Measurements from ENCODE around the gene MAPKBP1. TPM values are rescaled to one million over a fixed set of nuclear protein-coding genes. Genes with fewer than 3 reads are reported as not detected.
"Not testable (repeated sequence)": the region's sequence is repeated elsewhere in the genome, so short reads cannot be mapped to it uniquely, and the experiment has no call there.

MAPKBP1 gene, protein sequence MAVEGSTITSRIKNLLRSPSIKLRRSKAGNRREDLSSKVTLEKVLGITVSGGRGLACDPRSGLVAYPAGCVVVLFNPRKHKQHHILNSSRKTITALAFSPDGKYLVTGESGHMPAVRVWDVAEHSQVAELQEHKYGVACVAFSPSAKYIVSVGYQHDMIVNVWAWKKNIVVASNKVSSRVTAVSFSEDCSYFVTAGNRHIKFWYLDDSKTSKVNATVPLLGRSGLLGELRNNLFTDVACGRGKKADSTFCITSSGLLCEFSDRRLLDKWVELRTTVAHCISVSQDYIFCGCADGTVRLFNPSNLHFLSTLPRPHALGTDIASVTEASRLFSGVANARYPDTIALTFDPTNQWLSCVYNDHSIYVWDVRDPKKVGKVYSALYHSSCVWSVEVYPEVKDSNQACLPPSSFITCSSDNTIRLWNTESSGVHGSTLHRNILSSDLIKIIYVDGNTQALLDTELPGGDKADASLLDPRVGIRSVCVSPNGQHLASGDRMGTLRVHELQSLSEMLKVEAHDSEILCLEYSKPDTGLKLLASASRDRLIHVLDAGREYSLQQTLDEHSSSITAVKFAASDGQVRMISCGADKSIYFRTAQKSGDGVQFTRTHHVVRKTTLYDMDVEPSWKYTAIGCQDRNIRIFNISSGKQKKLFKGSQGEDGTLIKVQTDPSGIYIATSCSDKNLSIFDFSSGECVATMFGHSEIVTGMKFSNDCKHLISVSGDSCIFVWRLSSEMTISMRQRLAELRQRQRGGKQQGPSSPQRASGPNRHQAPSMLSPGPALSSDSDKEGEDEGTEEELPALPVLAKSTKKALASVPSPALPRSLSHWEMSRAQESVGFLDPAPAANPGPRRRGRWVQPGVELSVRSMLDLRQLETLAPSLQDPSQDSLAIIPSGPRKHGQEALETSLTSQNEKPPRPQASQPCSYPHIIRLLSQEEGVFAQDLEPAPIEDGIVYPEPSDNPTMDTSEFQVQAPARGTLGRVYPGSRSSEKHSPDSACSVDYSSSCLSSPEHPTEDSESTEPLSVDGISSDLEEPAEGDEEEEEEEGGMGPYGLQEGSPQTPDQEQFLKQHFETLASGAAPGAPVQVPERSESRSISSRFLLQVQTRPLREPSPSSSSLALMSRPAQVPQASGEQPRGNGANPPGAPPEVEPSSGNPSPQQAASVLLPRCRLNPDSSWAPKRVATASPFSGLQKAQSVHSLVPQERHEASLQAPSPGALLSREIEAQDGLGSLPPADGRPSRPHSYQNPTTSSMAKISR (N-terminal part only)
- 1.7 and 6.4 TPM in 2 replicates for total RNA-seq (2014; rRNA removed; shearing (Covaris generic); ENCODE audit: low replicate concordance)

DNA sequence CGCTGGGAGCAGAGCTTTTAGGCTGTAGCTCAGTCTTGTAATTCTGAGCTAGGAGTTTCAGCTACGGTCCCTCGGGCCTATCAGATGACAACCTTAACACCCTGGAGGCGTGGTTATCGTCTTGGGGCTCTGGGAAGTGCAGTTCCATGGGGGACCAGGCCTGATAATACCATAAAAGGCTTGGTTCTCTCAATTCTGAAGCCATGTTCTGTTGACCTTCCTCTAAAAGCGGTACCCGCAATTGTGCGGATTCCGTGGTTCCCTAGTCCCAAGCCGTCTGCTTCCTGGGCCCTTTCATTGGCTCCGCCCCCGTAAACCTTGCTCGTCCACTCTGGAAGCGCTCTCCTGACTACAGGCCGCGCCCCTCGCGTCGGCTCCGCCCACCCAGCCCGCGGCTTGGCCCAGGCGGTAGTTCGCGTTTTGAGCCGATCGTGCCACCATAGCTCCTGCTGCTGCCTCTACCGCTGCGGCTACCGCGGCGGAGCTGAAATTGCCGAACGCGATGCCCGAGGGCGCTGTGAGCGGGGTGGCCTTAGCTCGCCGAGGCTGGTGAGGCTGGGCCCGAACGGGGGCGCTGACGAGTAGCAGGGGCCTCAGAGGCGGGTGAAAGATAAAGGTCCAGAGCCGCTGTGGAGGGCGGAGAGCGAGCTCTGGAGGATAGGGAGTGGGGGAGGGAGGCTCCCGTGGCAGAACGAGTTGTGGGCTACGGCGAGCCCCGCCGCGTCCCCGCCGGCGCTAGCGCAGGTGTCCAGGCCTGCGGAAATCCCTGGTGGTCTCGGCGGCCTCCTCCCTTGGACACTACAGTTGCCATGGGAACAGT, at the start of gene MAPKBP1:
TSS of gene MAPKBP1 (plus strand) at position 423 of the 820 bp plus-strand sequence. CDS start 792 bp downstream, outside the sequence.
- in situ Hi-C loops (cut with HindIII; ENCODE audit: low pct_unique_long_range_greater_than_20kb, low sequenced_read_pairs) = no loop called here
- peak; percentile 98 for DNase-seq (ENCODE audit: low read depth)

DNA sequence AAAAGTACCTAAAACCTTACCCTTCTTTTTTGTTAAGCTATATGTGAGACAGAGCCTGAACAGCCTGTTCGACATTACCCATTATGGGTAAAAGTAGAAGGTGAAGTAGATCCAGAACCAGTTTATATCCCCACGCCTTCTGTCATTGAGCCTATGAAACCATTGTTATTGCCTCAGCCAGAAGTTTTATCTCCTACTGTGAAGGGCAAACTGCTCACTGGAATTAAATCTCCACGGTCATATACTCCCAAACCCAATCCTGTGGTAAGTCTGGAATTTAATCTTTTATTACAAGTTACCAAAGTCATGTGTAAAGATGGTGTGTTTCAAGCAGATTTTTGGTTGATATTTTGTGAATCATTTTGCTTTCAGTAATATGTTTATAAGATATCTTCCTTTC, 47.1 kb upstream of the MAPKBP1 start:
- in situ Hi-C loops (cut with HindIII; ENCODE audit: low pct_unique_long_range_greater_than_20kb, low sequenced_read_pairs) = no loop called here
- no peak for DNase-seq (ENCODE audit: low read depth)

DNA sequence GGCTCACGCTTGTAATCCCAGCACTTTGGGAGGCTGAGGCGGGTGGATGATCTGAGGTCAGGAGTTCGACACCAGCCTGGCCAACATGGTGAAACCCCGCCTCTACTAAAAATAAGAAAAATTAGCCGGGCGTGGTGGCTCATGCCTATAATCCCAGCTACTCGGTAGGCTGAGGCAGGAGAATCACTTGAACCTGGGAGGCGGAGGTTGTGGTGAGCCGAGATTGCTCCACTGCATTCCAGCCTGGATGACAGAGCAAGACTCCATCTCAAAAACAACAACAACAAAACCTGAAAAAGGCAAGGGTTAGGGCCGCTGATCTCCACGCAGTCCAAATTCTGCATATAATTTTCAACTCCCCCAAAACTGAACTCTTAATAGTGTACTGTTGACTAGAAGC, 46.2 kb upstream of the MAPKBP1 start:
- DNase-seq (ENCODE audit: low read depth); in situ Hi-C loops (cut with HindIII; ENCODE audit: low pct_unique_long_range_greater_than_20kb, low sequenced_read_pairs): not testable (repeated sequence)

DNA sequence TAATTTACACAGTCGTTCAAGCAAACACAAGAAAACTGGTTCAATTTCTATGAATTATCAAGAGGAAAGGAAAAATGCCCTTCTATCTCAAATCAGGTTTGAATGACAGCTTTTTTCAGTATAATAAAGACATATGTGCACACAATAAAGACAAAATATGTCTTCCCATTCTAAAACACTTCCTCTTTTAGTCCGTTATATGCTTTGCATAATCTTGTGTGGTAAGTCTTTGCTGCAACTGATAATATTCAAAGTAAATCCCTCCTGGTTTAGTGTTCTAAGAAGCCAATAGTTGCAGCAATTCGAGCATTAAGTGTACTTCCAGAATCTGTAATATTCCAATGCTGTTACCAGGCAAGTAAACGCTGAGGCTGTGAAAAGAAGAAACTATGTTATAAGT, 43.7 kb upstream of the MAPKBP1 start:
- DNase-seq (ENCODE audit: low read depth) = no peak
- in situ Hi-C loops (cut with HindIII; ENCODE audit: low pct_unique_long_range_greater_than_20kb, low sequenced_read_pairs) = no loop called here

DNA sequence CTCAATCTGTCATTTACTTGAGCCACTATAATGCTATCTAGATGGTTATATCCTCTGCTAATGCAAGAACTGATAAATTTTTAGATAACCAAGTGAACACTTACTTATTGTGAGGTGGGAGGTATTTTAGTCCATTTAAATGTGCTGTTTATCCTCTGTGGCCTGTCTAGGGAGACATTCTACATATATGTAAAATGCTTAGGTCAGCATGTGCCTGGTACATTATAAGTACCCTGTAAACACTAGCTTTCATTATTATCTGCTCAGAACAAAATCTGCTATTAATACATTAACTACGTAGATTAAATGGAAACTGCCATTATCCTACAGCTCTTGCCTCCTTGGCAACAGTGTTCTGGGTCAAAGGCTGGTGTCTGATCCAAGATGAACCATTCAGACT, 41.8 kb upstream of the MAPKBP1 start:
- in situ Hi-C loops (cut with HindIII; ENCODE audit: low pct_unique_long_range_greater_than_20kb, low sequenced_read_pairs) = no loop called here
- no peak for DNase-seq (ENCODE audit: low read depth)

DNA sequence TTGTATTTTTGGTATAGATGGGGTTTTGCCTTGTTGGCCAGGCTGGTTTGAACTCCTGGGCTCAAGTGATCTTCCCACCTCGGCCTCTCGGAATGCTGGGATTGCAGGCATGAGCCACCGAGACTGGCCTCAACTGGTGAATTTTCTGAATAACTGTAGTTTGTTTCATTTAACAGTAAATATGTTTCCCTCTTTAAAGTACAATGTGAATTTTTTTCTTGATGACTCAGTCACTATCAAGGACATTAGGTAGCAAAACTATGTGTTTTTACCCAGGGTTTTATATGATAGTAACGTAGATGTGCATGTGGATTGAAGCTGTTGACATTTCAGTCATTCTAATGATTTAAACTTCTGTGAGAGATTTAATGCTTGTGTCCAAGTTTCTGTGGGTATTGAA, 40.2 kb upstream of the MAPKBP1 start:
- DNase-seq (ENCODE audit: low read depth) = no peak
- in situ Hi-C loops (cut with HindIII; ENCODE audit: low pct_unique_long_range_greater_than_20kb, low sequenced_read_pairs) = no loop called here

DNA sequence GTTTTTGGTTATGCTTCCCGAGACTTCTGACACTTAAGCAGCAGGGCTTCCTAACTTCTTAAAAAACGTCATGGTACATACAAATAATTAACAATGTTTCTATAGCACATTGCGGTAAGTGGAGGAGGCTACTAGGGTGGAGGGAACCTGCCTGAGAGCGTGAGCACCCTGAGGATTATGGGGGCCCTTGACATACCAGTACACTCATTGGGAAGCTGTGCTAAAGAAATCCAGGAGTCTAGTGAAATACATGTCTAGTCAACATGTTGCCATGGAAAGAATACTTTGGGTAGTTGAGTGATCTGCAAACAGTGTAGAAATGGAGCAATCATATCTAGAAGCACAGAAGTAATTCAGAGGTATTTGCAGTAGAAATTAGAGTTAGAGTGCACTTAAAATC, 39.2 kb upstream of the MAPKBP1 start:
- no peak for DNase-seq (ENCODE audit: low read depth)
- in situ Hi-C loops (cut with HindIII; ENCODE audit: low pct_unique_long_range_greater_than_20kb, low sequenced_read_pairs) = no loop called here

DNA sequence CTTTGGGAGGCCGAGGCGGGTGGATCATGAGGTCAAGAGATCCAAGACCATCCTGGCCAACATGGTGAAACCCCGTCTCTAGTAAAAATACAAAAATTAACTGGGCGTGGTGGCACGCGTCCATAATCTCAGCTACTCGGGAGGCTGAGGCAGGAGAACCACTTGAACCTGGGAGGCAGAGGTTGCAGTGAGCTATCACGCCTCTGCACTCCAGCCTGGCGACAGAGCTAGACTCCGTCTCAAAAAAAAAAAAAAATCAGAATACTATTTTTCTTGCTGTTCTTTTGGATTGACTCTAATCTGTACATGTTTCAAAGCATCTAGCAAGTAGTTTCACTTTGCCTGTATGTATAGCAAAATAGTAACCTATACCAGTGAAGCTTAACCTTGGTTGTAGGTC, 38.8 kb upstream of the MAPKBP1 start:
- DNase-seq (ENCODE audit: low read depth); in situ Hi-C loops (cut with HindIII; ENCODE audit: low pct_unique_long_range_greater_than_20kb, low sequenced_read_pairs): not testable (repeated sequence)

DNA sequence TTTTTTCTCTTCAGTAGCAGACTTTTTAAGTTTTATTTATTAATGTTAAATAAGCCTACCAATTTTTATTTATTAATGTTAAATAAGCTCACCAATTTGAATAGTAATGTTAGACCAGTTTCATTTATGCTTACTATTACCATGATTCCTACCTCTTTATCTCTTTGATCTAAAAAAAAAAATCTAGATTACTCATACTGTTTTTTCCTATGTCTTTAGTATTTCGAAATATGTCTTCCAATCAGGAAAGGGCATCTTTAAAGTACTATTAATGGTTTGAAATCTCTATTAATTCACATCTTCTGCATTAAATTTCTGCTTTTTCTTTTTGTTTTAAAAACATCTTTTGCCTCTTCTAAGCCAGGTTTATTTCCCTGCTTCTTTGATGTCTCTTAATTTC, 27.5 kb upstream of the MAPKBP1 start:
- DNase-seq (ENCODE audit: low read depth) = no peak
- in situ Hi-C loops (cut with HindIII; ENCODE audit: low pct_unique_long_range_greater_than_20kb, low sequenced_read_pairs) = no loop called here

DNA sequence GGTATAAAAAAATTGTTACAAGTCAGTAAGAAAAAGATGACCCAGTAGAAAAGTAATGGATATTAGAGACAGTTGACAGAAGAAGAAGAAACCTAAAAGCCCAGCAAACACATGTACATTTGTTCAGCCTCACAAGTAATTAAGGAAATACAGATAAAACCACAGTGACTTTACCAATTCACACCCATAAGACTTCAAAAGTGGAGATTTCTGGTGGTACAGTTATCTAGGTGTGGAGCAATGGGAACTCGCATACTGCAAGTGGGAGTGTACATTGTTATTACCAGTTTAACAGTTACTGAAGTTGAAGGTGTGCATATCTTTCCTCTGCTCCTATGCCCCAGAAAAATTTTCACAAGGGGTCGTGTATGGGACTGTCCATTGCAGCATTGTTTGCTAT, 18.1 kb upstream of the MAPKBP1 start:
- in situ Hi-C loops (cut with HindIII; ENCODE audit: low pct_unique_long_range_greater_than_20kb, low sequenced_read_pairs) = no loop called here
- no peak for DNase-seq (ENCODE audit: low read depth)

DNA sequence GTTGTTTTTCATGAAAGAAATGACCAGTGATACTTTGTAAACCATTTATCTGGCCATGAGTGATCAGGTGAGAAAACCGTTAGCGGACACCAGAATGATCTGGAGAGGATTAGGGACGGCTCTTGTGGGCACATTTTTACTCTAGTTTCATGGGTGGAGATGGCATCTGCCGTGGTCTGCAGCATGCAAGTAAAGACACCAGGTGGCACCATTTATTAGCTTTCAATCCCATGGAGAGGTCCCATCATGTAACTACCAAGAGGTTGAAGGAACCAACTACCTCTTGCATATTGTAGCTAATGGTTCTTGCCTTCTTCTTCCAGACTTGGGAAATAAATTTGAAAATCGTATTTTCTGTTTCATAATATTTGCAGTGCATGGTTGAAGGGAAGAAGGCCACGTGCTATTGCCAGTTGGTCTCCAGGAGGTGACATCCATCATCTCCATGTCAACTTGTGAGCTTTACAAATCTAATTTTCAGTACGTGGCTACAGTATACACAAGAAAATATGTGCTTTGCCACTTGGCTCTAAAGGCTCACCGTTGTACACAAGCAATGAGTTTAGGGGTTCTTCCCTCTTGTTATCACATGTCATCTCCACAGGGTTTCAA, 1.5 kb upstream of the MAPKBP1 start:
- peak; percentile 46 for DNase-seq (ENCODE audit: low read depth)
- in situ Hi-C loops (cut with HindIII; ENCODE audit: low pct_unique_long_range_greater_than_20kb, low sequenced_read_pairs) = no loop called here

DNA sequence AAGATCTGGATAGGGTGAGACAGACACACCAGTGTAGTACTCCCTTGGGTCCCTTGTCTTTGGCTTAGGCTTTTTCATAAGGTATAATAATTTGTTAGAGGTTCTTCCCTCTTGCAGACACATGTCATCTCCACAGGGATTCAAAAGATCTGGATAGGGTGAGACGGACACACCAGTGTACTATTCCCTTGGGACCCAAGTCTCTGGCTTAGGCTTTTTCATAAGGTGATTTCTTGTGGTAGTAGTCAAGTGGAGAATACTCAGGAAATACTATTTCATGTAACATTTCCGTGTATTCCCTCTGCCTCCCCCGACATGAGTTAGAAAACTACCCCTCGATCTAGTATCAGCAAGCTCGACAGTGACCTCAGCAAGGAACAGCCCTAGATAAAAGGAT, 954 bp upstream of the MAPKBP1 start:
- DNase-seq (ENCODE audit: low read depth) = no peak
- in situ Hi-C loops (cut with HindIII; ENCODE audit: low pct_unique_long_range_greater_than_20kb, low sequenced_read_pairs) = no loop called here

DNA sequence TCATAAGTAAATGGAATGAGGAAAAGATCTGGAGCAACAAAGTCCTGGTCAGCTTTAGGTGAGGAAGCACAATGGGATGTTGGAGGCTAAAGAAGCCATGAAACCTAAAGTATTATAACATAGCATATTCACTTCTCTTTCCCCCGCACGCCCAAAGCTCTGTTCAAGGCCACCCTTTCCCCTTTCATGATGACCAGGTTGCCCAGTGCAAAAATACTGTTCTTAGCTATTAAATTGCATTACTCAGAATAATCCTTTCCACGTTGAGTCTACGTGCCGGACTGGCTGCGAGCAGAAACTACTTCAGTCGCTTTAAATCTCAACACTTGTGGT, 589 bp upstream of the MAPKBP1 start:
- in situ Hi-C loops (cut with HindIII; ENCODE audit: low pct_unique_long_range_greater_than_20kb, low sequenced_read_pairs) = no loop called here
- no peak for DNase-seq (ENCODE audit: low read depth)

DNA sequence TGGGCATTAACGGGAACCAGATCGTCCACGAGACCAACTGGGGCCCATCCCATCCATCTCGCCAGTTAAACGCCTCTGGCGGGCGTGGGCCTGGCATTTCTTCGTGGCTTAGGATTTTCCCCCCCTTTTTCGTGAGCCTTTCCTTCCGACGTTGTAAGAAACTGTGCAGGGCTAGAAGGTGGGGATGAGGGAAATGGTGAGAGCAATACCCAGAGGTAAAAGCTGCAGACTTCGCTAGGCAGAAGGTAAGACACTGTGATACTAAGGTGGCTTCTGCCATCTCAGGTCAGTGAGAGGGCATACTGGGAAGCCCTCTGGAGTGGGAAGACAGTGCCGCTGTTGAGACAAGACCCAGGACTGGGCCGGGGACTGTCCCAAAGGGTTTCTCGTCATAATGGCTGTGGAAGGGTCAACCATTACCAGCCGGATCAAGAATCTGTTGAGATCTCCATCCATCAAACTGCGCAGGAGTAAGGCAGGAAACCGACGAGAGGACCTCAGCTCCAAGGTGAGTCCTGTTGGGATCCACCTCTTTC, 666 bp downstream of the MAPKBP1 start:
- DNase-seq (ENCODE audit: low read depth) = no peak
- in situ Hi-C loops (cut with HindIII; ENCODE audit: low pct_unique_long_range_greater_than_20kb, low sequenced_read_pairs) = no loop called here

DNA sequence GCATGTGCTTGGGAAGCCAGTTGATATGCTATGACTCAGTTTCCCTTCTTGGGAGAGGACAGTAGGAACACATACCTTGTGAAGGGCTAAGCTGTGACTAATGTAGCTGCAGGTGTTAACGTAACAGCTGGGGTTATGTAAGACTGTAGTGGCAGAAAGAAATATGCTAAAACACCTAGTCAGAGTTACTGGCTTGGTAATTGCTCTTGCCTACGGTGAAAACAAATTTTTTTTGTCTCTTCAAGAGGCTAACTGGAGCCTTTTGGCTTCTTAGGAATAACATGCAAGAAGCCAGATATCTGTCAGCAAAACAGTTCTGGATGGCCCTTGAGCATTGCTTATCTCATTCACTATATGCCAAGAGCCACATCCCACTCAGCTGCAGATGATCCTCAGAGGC, 1.4 kb downstream of the MAPKBP1 start:
- DNase-seq (ENCODE audit: low read depth) = no peak
- in situ Hi-C loops (cut with HindIII; ENCODE audit: low pct_unique_long_range_greater_than_20kb, low sequenced_read_pairs) = no loop called here

DNA sequence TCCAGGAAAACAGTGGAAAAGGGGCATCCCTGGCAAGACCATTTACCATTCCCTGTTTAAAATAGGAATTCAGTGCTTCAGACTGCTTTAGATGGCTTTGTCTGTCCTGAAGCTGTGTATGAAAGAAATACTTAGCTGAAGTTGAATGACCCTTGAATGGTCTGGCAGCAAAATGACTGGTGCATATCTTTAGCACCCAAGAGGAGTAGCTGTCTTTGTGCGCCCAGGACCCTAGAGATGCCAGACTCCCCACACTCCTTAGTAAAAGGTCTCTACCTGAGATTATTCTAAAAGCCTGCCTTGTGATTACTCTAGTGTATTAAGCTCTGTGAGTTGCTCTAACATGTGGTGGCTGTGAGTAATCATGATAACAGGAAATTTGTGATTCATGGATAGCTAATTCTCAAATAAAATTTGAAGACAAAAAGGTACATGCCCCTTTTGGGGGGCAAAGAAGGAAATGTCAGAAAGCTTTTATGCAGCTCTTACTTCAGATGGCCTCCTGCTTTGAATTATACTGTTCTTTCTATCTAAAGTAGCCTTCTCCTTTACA, 3.2 kb downstream of the MAPKBP1 start:
- DNase-seq (ENCODE audit: low read depth) = no peak
- in situ Hi-C loops (cut with HindIII; ENCODE audit: low pct_unique_long_range_greater_than_20kb, low sequenced_read_pairs) = no loop called here

DNA sequence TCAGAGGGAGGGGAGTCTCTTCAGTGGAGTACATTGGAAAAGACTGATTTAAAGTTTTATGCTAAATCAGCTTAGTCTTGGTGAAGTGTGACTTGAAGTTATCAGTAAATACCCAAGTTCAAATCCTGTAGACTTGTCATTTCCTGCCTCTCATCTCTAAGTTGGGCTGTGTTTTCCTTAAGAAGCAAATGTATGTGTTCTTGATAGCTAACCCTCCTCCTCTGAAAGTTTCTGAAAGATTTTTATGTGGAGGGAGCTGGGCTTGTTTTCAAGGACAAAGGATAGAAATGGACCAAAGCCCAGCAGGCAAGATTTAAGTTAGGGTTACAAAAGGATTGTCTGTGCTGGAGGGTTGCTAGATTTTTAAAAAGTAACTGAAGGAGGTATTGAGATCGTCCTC, 4.2 kb downstream of the MAPKBP1 start:
- no peak for DNase-seq (ENCODE audit: low read depth)
- in situ Hi-C loops (cut with HindIII; ENCODE audit: low pct_unique_long_range_greater_than_20kb, low sequenced_read_pairs) = no loop called here

Measured in Caki2 (cell line).